Endodermal cell (in vitro differentiated cells): ENCODE results near the gene PTBP1. TPM values are rescaled to one million over a fixed set of nuclear protein-coding genes. Genes with fewer than 3 reads are reported as not detected.

ENCODE experiments used
- DNase-seq: peaks from one replicate; pipeline ENCODE4 v3.0.0-alpha.2; 2017
- H3K27ac ChIP-seq: 2 replicates; pipeline ENCODE4 v1.5.1; 2013; ENCODE audit warnings: mild to moderate bottlenecking, low read depth, low read length, moderate library complexity
- H3K27me3 ChIP-seq: 2 replicates; pipeline ENCODE4 v1.6.1; 2013; ENCODE audit warnings: mild to moderate bottlenecking, low read length, moderate library complexity; ENCODE audit not compliant: insufficient read depth, control insufficient read depth, poor library complexity, severe bottlenecking
- H3K36me3 ChIP-seq: 2 replicates; pipeline ENCODE4 v1.7.0; 2013; ENCODE audit warnings: mild to moderate bottlenecking, low read length, moderate library complexity; ENCODE audit not compliant: control insufficient read depth, insufficient read depth
- H3K4me1 ChIP-seq: one replicate; pipeline ENCODE4 v1.7.0; 2013; ENCODE audit warnings: low read length; ENCODE audit not compliant: control insufficient read depth, insufficient read depth
- H3K4me3 ChIP-seq: 2 replicates; pipeline ENCODE4 v1.5.1; 2013; ENCODE audit warnings: mild to moderate bottlenecking, low read length, moderate library complexity
- H3K9ac ChIP-seq: 2 replicates; pipeline ENCODE4 v1.6.1; 2013; ENCODE audit warnings: mild to moderate bottlenecking, low read length, moderate library complexity; ENCODE audit not compliant: poor library complexity, severe bottlenecking; ENCODE audit errors: extremely low read depth
- H3K9me3 ChIP-seq: 2 replicates; pipeline ENCODE4 v1.6.1; 2013; ENCODE audit warnings: mild to moderate bottlenecking, low read length, moderate library complexity; ENCODE audit not compliant: control insufficient read depth
- H3K27ac Mint-ChIP-seq: 2 replicates; pipeline ENCODE4 v1.8.0; 2020; ENCODE audit warnings: mixed read lengths
- H3K27me3 Mint-ChIP-seq: 2 replicates; pipeline ENCODE4 v1.8.0; 2021; ENCODE audit warnings: mild to moderate bottlenecking, mixed read lengths; ENCODE audit not compliant: insufficient read depth
- H3K36me3 Mint-ChIP-seq: 2 replicates; pipeline ENCODE4 v1.8.0; 2020; ENCODE audit warnings: low read depth, mixed read lengths
- H3K4me1 Mint-ChIP-seq: 2 replicates; pipeline ENCODE4 v1.8.0; 2020; ENCODE audit warnings: mixed read lengths
- H3K4me3 Mint-ChIP-seq: 2 replicates; pipeline ENCODE4 v1.8.0; 2020; ENCODE audit warnings: mild to moderate bottlenecking, moderate library complexity, mixed read lengths
- H3K9me3 Mint-ChIP-seq: 2 replicates; pipeline ENCODE4 v1.8.0; 2020; ENCODE audit warnings: mild to moderate bottlenecking, mixed read lengths
- WGBS, 2 experiments: methylation state at CpG; one replicate each; pipeline versions ENCODE4 v1.1.5 to v1.1.7; 2013; ENCODE audit warnings: missing lambda C conversion rate in 2 of 2, mixed read lengths in 1 of 2; ENCODE audit not compliant: insufficient coverage in 1 of 2, insufficient read length in 1 of 2; 5-methylcytosine and 5-hydroxymethylcytosine counted together
- total RNA-seq, 2 donors: library from RNA; stranded (reverse); fragmentation: NEBNext Ultra II Directional in 1 of 2; extraction: Animal tissue kit (Norgen Biotek cat#: 25700) in 1 of 2; gene quantifications; 2 replicates in 1 of 2; 3 replicates in 1 of 2; pipeline ENCODE4 v1.2.1, GENCODE V29; 2021
- TF ChIP-seq, protein P1 (sequence below): fragments of 200-600 bp; sonication (generic); conservative IDR thresholded peaks from 2 replicates; pipeline ENCODE4 v1.5.0; 2021; ENCODE audit warnings: antibody characterized with exemption, mild to moderate bottlenecking

PTBP1 gene
- total RNA-seq, 2 donors from 2014 or later, result 647 to 694 TPM

GRCh38 chr19:807627-808422 is 10.6 kb downstream of the PTBP1 start:
- peaks cover under 1% of the 10 kb centered on the region for H3K4me1 ChIP-seq
- TF ChIP-seq, protein P1, sequence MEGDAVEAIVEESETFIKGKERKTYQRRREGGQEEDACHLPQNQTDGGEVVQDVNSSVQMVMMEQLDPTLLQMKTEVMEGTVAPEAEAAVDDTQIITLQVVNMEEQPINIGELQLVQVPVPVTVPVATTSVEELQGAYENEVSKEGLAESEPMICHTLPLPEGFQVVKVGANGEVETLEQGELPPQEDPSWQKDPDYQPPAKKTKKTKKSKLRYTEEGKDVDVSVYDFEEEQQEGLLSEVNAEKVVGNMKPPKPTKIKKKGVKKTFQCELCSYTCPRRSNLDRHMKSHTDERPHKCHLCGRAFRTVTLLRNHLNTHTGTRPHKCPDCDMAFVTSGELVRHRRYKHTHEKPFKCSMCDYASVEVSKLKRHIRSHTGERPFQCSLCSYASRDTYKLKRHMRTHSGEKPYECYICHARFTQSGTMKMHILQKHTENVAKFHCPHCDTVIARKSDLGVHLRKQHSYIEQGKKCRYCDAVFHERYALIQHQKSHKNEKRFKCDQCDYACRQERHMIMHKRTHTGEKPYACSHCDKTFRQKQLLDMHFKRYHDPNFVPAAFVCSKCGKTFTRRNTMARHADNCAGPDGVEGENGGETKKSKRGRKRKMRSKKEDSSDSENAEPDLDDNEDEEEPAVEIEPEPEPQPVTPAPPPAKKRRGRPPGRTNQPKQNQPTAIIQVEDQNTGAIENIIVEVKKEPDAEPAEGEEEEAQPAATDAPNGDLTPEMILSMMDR, result no peak
- DNase-seq, result peak; percentile 54
- no peaks in the 10 kb centered on the region for H3K27me3 ChIP-seq
- no peak overlapping the region for H3K4me3 ChIP-seq
- WGBS, 2 experiments, result 97% methylated on average over 30 to 44 of the region's 44 CpGs
- peaks cover 88% of the 10 kb centered on the region for H3K36me3 ChIP-seq
- Mint-ChIP-seq H3K36me3 (peaks cover 66% of the 10 kb centered on the region), H3K4me1 (no peaks in the 10 kb centered on the region), H3K27me3 (no peaks in the 10 kb centered on the region), H3K4me3 (no peak overlapping the region), H3K9me3 (no peaks in the 10 kb centered on the region), H3K27ac (peak overlapping the region; percentile 88)
- no peak overlapping the region for H3K27ac ChIP-seq
- H3K9me3 ChIP-seq, result no peaks in the 10 kb centered on the region
- H3K9ac ChIP-seq, result no peak overlapping the region

DNA sequence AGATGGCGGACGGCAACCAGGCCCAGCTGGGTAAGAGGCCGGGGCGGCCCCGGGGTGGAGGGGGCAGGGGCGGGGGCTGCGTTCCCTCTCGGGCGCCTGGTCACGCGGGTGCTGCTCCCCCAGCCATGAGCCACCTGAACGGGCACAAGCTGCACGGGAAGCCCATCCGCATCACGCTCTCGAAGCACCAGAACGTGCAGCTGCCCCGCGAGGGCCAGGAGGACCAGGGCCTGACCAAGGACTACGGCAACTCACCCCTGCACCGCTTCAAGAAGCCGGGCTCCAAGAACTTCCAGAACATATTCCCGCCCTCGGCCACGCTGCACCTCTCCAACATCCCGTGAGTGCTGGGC is 11.1 kb downstream of the PTBP1 start:
- Histone ChIP-seq H3K4me3 (no peak overlapping the region), H3K9me3 (no peaks in the 10 kb centered on the region), H3K4me1 (no peaks in the 10 kb centered on the region), H3K36me3 (peaks cover 83% of the 10 kb centered on the region), H3K9ac (no peak overlapping the region), H3K27me3 (no peaks in the 10 kb centered on the region), H3K27ac (no peak overlapping the region)
- DNase-seq, result peak; percentile 49
- TF ChIP-seq, protein P1, result no peak
- WGBS, 2 experiments, result 94 to 97% methylated on average over 19 to 26 of the region's 26 CpGs
- Mint-ChIP-seq H3K27ac (no peak overlapping the region), H3K27me3 (no peaks in the 10 kb centered on the region), H3K9me3 (no peaks in the 10 kb centered on the region), H3K4me1 (no peaks in the 10 kb centered on the region), H3K36me3 (peaks cover 64% of the 10 kb centered on the region), H3K4me3 (no peak overlapping the region)

DNA sequence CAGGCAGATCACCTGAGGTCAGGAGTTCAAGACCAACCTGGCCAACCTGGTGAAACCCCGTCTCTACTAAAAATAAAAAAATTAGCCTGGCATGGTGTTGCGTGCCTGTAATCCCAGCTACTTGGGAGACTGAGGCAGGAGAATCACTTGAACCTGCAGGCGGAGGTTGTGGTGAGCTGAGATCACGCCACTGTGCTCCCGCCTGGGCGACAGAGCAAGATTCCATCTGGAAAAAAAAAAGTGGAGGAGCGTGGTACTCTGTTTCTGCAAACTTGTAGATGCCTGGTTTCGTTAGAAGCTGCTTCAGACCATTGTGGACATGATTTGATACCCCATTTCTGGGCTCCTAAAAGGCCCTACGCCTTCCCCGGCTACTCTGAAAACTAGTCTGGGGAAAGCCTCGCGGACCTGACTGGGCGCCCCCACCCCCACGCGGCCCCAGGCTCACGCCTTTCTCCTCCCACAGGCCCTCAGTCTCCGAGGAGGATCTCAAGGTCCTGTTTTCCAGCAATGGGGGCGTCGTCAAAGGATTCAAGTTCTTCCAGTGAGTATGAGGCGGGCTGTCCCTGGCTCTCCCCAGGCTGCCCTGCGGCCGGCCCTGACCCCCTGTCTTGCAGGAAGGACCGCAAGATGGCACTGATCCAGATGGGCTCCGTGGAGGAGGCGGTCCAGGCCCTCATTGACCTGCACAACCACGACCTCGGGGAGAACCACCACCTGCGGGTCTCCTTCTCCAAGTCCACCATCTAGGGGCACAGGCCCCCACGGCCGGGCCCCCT is 13.0 kb downstream of the PTBP1 start:
- no peaks in the 10 kb centered on the region for H3K27me3 ChIP-seq
- peak overlapping the region; percentile 30 for H3K27ac Mint-ChIP-seq
- no peak overlapping the region for H3K4me3 ChIP-seq
- H3K4me3 Mint-ChIP-seq, result no peak overlapping the region
- peaks cover 59% of the 10 kb centered on the region for H3K36me3 Mint-ChIP-seq
- WGBS, 2 experiments, result 95% methylated on average over 29 to 30 of the region's 30 CpGs
- H3K27me3 Mint-ChIP-seq, result no peaks in the 10 kb centered on the region
- TF ChIP-seq, protein P1, result no peak
- H3K9ac ChIP-seq, result no peak overlapping the region
- H3K9me3 Mint-ChIP-seq, result no peaks in the 10 kb centered on the region
- H3K27ac ChIP-seq, result peak overlapping the region; percentile 53
- peaks cover 64% of the 10 kb centered on the region for H3K36me3 ChIP-seq
- DNase-seq, result peak; percentile 66
- no peaks in the 10 kb centered on the region for H3K4me1 ChIP-seq
- no peaks in the 10 kb centered on the region for H3K9me3 ChIP-seq
- no peaks in the 10 kb centered on the region for H3K4me1 Mint-ChIP-seq
